Kidney tubule cell (primary cell): Measurements from ENCODE around the gene WBP2.
A peak's percentile ranks its signal among the peaks of the same experiment; 100 is the strongest.

ENCODE experiments used
- DNase-seq: peaks from one replicate; pipeline ENCODE4 v3.0.0-alpha.2; 2018; ENCODE audit warnings: low spot score

WBP2 gene

GRCh38 chr17:75844530-75845057 is 10.5 kb downstream of the WBP2 start:
- DNase-seq = peak; percentile 89

GRCh38 chr17:75843577-75844529 is 11.3 kb downstream of the WBP2 start, which contains the start of gene UNC13D:
UNC13D (minus strand) TSS chr17:75844404; CDS start chr17:75844337, 67 bp downstream.
- no peak for DNase-seq

GRCh38 chr17:75842963-75843576 is 12.1 kb downstream of the WBP2 start:
- DNase-seq = no peak

GRCh38 chr17:75842411-75842810 is 12.7 kb downstream of the WBP2 start:
- no peak for DNase-seq

- no peak for DNase-seq
Measured at GRCh38 chr17:75840799-75841164, 14.4 kb downstream of the WBP2 start.

GRCh38 chr17:75839942-75840798 is 15.0 kb downstream of the WBP2 start:
- no peak for DNase-seq

- no peak for DNase-seq
Measured at GRCh38 chr17:75838410-75838809, 16.7 kb downstream of the WBP2 start.

GRCh38 chr17:75837899-75838298 is 17.2 kb downstream of the WBP2 start:
- DNase-seq = no peak

GRCh38 chr17:75836605-75837004 is 18.5 kb downstream of the WBP2 start:
- no peak for DNase-seq

GRCh38 chr17:75835654-75835987 is 19.5 kb downstream of the WBP2 start:
- no peak for DNase-seq

- no peak for DNase-seq
Measured at GRCh38 chr17:75834928-75835653, 20.0 kb downstream of the WBP2 start.

GRCh38 chr17:75834279-75834920 is 20.7 kb downstream of the WBP2 start:
- DNase-seq = no peak

- no peak for DNase-seq
Measured at GRCh38 chr17:75832652-75833400, 22.3 kb downstream of the WBP2 start.

GRCh38 chr17:75832164-75832651 is 22.9 kb downstream of the WBP2 start:
- DNase-seq = peak; percentile 49

GRCh38 chr17:75831032-75831571 is 24.0 kb downstream of the WBP2 start:
- no peak for DNase-seq

- no peak for DNase-seq
Measured at GRCh38 chr17:75830164-75831031, 24.7 kb downstream of the WBP2 start.

GRCh38 chr17:75829747-75830146 is 25.4 kb downstream of the WBP2 start:
- no peak for DNase-seq

- DNase-seq = no peak
Measured at GRCh38 chr17:75828741-75829140, 26.4 kb downstream of the WBP2 start.

- DNase-seq = no peak
Measured at GRCh38 chr17:75828076-75828400, 27.1 kb downstream of the WBP2 start.
